GM13977 (cell line): Measurements from ENCODE around the gene ENO3.

Experiments used
- DNase-seq: peaks from one replicate; pipeline ENCODE4 v3.0.0; 2012; ENCODE audit warnings: low spot score
- in situ Hi-C: fragments of 300-500 bp; cut with MboI; formaldehyde crosslinking; loops from one replicate; pipeline ENCODE4 v1.12.0; 2022; ENCODE audit warnings: low sequenced_read_pairs, low pct_unique_long_range_greater_than_20kb, mixed read lengths, inconsistent platforms; ENCODE audit not compliant: unreplicated experiment
- TF ChIP-seq, protein P1 (sequence below): IDR thresholded peaks from 2 replicates; pipeline ENCODE4 v1.5.1; 2012; ENCODE audit warnings: mild to moderate bottlenecking, control low read depth; ENCODE audit not compliant: insufficient read depth; ENCODE audit errors: extremely low read depth, missing control alignments

ENO3 gene

DNA sequence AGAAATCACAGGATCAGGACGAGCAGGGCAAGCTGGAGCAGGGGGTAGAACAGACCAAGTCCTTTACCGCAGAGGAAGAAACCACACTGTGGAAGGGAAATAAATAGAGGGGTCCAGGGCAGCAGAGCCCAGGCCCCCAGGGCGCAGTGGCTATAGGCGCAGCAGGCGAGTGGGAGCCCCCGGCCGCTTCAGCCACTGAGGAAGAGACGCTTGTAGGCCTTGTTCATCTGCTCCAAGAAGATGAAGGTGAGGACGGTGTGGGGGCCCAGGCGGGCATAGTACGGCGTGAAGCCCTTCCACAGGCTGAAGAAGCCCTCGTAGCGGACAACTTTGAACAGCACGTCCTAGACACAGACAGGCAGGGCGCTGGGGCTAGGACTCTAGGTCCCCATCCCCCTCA lies 13.4 kb upstream of the ENO3 start:
- DNase-seq = no peak

DNA sequence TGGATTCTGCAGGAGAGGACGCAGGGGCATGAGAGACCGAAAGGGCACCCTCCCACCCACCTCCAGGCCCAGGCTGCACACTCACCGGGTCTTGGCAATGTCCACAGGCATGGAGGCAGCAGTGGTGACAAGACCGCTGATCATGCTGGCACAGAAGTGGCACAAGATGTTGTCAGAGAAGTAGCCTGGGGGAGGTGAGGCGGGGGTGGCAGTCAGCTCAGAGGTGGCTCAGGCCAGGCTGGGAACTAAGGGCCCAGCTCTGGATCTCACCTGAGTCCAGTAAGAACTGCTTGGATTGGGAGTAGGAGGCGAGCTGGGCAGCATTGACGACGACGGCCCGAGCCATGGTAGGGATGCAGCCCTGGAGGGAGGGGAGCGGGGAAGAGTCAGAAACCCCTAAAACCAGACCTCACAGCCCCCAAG lies 12.8 kb upstream of the ENO3 start:
- in situ Hi-C loops = no loop called here
- peak; percentile 15 for DNase-seq
- TF ChIP-seq, protein P1, sequence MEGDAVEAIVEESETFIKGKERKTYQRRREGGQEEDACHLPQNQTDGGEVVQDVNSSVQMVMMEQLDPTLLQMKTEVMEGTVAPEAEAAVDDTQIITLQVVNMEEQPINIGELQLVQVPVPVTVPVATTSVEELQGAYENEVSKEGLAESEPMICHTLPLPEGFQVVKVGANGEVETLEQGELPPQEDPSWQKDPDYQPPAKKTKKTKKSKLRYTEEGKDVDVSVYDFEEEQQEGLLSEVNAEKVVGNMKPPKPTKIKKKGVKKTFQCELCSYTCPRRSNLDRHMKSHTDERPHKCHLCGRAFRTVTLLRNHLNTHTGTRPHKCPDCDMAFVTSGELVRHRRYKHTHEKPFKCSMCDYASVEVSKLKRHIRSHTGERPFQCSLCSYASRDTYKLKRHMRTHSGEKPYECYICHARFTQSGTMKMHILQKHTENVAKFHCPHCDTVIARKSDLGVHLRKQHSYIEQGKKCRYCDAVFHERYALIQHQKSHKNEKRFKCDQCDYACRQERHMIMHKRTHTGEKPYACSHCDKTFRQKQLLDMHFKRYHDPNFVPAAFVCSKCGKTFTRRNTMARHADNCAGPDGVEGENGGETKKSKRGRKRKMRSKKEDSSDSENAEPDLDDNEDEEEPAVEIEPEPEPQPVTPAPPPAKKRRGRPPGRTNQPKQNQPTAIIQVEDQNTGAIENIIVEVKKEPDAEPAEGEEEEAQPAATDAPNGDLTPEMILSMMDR = no peak

More for the DNA sequence above, 13.4 kb upstream of the ENO3 start:
- TF ChIP-seq, protein P1 = no peak
- in situ Hi-C loops = no loop called here

DNA sequence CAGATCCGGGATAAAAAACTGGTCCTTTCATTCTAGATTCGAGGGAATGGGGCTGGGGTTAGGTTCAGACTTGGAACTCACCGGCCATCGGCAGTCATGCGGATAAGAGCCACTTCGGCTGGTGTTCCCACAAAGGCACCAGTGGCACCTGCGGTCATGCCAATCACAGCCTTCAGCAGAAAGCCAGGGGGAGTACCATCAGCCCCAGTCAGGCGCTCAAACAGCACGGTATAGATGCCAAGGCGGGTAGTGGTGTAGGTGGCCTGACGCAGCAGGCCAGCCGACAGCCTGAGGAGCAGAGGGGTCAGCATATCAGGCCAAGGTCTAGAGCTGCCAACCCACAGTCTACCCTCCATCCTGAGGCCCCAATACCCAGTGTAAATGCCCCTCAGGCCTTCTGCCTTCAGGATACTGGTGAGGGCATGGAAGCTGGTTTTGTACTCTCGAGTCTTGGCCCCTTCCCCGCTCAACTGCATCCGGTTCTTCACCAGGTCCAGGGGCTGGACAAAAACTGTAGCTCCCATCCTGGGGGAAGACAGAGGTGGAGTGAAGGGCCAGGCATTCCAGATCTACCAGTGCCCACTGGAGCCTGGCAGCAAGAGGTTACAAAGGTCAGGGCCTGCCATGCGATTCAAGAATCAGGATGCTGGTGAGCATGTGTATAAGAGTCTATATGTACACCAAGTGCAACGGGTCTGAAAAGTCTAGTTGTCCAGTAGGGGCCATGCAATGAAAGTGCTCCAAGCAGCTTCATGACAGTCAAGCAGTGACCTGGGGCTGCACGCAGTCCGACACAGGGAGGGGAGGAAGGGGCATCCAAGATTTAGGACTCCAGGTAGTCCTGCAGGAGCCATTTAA lies 12.0 kb upstream of the ENO3 start:
- TF ChIP-seq, protein P1 = no peak
- in situ Hi-C loops = no loop called here
- DNase-seq = peak; percentile 45

DNA sequence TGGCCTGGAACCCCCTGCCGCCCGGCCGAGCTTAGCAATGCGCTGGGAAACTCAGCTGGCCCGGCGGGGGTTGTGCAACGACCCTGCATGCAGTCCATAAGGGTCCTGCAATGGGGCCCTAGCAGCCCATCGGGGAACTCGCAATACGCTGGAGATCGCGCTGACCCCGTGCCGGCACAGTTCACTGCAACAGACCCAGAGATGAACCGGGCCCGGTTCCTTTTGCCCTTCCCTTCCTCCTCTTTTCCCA lies 11.4 kb upstream of the ENO3 start:
- DNase-seq = no peak
- in situ Hi-C loops = no loop called here
- TF ChIP-seq, protein P1 = no peak

DNA sequence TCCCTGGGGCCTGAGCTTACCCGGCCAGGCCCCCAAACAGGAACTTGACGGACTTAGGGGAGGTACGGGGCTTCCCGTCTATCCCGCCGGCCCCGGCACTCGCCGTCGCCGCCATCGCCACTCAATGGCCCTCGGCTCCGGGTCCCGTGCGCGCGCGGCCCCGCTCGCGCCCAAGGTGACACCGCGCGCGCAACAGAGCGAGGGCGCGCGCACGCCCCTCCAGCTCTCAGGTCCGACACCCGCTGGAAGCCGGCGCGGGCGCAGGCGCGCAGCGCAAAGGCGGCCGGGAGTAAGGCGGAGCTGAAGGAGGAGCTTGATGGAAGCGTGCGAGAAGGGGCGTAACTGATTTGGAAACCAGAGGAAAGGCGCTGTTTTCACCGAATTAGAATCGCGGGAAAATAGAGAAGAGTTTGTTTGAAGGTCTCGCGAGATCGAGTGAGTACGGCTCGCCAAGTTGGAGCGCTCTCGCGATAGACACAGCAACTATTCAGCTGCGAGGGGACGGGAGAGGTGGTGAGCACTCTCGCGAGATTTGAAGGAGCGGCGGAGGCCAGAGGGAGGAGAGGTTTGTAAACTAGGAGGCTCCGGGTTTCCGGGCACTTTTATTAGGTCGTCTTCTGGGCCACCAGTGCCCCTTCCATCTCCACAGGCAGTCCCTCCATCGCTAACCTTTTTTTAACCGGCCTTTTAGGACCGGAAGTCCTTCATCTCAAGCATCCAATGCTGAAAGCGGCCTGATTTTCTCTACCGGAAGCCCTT lies 10.9 kb upstream of the ENO3 start, which contains the start of the genes RNF167 and SLC25A11:
Gene RNF167, plus strand, starts transcription at position 473 of the 759 bp plus-strand sequence. CDS start 642 bp downstream, outside the sequence.
Gene SLC25A11, minus strand, starts transcription at position 251 of the 759 bp plus-strand sequence. Its CDS starts 136 bp downstream, at position 115.
- in situ Hi-C loops = no loop called here
- TF ChIP-seq, protein P1 = no peak
- peak; percentile 99 for DNase-seq

DNA sequence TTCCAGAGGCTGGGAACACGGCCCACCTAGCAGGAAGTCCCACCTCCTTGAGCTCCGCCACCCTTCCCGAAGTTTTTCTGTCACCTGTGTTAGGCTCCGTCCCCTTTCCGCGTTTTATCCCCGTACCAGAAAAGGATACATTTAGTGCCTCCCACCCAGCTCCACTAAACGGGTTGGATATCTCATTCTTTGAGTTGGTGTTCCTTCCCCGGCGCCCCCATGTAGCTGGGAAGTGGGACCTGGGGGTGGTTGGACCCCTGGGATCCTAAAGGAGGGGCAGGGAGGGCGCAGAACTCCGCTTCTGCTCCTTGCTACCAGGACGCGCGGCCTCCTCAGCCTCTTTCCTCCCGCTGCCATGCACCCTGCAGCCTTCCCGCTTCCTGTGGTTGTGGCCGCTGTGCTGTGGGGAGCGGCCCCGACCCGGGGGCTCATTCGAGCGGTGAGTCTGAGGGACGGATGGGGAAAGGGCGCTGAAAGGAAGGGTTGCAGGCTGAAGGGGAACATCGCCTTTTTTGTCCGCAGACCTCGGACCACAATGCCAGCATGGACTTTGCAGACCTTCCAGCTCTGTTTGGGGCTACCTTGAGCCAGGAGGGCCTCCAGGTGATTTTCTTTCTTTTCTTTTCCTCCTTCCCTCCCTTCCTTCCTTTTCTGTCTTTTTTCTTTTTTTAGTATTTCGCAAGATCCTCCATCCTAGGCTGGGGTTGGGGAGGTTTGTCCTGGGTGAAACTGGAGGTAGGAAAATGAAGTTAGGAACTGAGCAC lies 10.2 kb upstream of the ENO3 start:
- in situ Hi-C loops = no loop called here
- TF ChIP-seq, protein P1 = no peak
- peak; percentile 11 for DNase-seq
